H1 (cell line): ENCODE results near the gene GBE1.

Source experiments
- EZH2 ChIP-seq: fragments of 200-600 bp; sonication (generic); IDR thresholded peaks from 2 replicates; pipeline ENCODE4 v1.7.1; 2012; ENCODE audit warnings: low read depth, mild to moderate bottlenecking, moderate library complexity, low read length, inconsistent platforms; ENCODE audit not compliant: severe bottlenecking
- TF ChIP-seq, protein P1 (sequence below), 3 experiments: IDR thresholded peaks; 1 replicate in 2 of 3; 2 replicates in 1 of 3; pipeline versions ENCODE4 v1.5.1 to v1.6.1; 2011; ENCODE audit warnings: low read length in 3 of 3, mild to moderate bottlenecking in 3 of 3, inconsistent platforms in 2 of 3, low read depth in 1 of 3, moderate library complexity in 1 of 3; ENCODE audit not compliant: insufficient read depth in 1 of 3; ENCODE audit errors: control extremely low read depth in 1 of 3
- TF ChIP-seq, protein P2 (sequence below): IDR thresholded peaks from 2 replicates; pipeline ENCODE4 v1.6.1; 2012; ENCODE audit warnings: inconsistent platforms

DNA sequence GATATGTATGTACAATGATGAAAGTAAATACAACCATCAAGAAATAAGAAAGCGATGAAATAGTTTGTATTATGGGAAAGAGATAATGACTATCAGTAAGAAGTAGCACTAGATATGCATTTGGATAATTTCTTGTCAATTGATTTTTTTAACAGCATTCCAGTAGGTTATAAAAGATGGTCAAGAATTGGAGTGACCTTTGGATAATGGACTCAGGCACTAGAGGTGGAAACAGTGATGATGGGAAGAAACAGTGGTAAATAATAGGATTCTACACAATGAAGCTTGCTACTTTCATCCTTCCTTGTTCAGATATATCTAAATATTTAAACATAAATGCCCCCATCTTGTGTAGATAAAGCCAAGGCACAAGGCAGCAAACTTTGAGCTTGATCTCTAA lies 101.4 kb downstream of the GBE1 start:
- TF ChIP-seq, protein P1, sequence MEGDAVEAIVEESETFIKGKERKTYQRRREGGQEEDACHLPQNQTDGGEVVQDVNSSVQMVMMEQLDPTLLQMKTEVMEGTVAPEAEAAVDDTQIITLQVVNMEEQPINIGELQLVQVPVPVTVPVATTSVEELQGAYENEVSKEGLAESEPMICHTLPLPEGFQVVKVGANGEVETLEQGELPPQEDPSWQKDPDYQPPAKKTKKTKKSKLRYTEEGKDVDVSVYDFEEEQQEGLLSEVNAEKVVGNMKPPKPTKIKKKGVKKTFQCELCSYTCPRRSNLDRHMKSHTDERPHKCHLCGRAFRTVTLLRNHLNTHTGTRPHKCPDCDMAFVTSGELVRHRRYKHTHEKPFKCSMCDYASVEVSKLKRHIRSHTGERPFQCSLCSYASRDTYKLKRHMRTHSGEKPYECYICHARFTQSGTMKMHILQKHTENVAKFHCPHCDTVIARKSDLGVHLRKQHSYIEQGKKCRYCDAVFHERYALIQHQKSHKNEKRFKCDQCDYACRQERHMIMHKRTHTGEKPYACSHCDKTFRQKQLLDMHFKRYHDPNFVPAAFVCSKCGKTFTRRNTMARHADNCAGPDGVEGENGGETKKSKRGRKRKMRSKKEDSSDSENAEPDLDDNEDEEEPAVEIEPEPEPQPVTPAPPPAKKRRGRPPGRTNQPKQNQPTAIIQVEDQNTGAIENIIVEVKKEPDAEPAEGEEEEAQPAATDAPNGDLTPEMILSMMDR (IDR thresholded peaks at IDR 0.05; ENCODE audit: control extremely low read depth in 1 of 3, insufficient read depth in 1 of 3, low read depth in 1 of 3, low read length in 3 of 3), result no peak
- TF ChIP-seq, protein P2, sequence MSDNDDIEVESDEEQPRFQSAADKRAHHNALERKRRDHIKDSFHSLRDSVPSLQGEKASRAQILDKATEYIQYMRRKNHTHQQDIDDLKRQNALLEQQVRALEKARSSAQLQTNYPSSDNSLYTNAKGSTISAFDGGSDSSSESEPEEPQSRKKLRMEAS, result no peak
- no peak for TF ChIP-seq EZH2
